ENCODE measurements around the gene UAP1L1. TPM values are rescaled to one million over a fixed set of nuclear protein-coding genes. Genes with fewer than 3 reads are reported as not detected.

The UAP1L1 gene
- total RNA-seq, 2 experiments from 2014 or later: 20.2 to 21.9 TPM

- Mint-ChIP-seq H3K9me3 (peaks cover 4% of the 10 kb centered on the region), H3K27me3 (no peaks in the 10 kb centered on the region), H3K4me3 (no peak overlapping the region), H3K36me3 (ENCODE audit: low read depth) (peaks cover 28% of the 10 kb centered on the region), H3K27ac (no peak overlapping the region), H3K4me1 (peaks cover 17% of the 10 kb centered on the region)
- ChIA-PET POLR2A (interaction anchor here (1.5 kb wide), 1 partner anchor 28 kb away, joined by 4 read pairs; the partner anchor contains the start of gene SAPCD2), CTCF (no interaction called here)
- no peak for DNase-seq
Observed at GRCh38 chr9:137099231-137099630, 21.9 kb downstream of the UAP1L1 start.

- Mint-ChIP-seq H3K9me3 (peaks cover 4% of the 10 kb centered on the region), H3K27ac (no peak overlapping the region), H3K27me3 (no peaks in the 10 kb centered on the region), H3K36me3 (ENCODE audit: low read depth) (peaks cover 13% of the 10 kb centered on the region), H3K4me1 (no peaks in the 10 kb centered on the region), H3K4me3 (no peak overlapping the region)
- DNase-seq: no peak
- ChIA-PET CTCF (no interaction called here), POLR2A (no interaction called here)
Observed at GRCh38 chr9:137103206-137103999, 26.1 kb downstream of the UAP1L1 start.

- POLR2A ChIA-PET: interaction anchor here (1.4 to 2.3 kb wide), 3 partner anchors 9 to 20 kb away, joined by 3 to 8 read pairs (median 7); partner anchors contain the start of gene MAN1B1
Observed at GRCh38 chr9:137105814-137106661, 28.7 kb downstream of the UAP1L1 start.

GRCh38 chr9:137106662-137107250 is 29.4 kb downstream of the UAP1L1 start:
- no peak overlapping the region for H3K4me3 Mint-ChIP-seq
- H3K4me1 Mint-ChIP-seq: no peaks in the 10 kb centered on the region
- H3K9me3 Mint-ChIP-seq: no peaks in the 10 kb centered on the region
- H3K27ac Mint-ChIP-seq: no peak overlapping the region
- H3K36me3 Mint-ChIP-seq (ENCODE audit: low read depth): peaks cover 15% of the 10 kb centered on the region
- no peak for DNase-seq
- H3K27me3 Mint-ChIP-seq: no peaks in the 10 kb centered on the region
- ChIA-PET POLR2A (interaction anchor here (2.0 to 2.3 kb wide), 2 partner anchors 11 to 21 kb away, joined by 7 to 8 read pairs; partner anchors contain the start of gene MAN1B1), CTCF (interaction anchor here (0.9 to 2.5 kb wide), 2 partner anchors 11 to 37 kb away, joined by 3 to 8 read pairs; partner anchors contain the start of gene SAPCD2)

More at GRCh38 chr9:137105814-137106661, 28.7 kb downstream of the UAP1L1 start:
- peaks cover 13% of the 10 kb centered on the region for H3K36me3 Mint-ChIP-seq (ENCODE audit: low read depth)
- no peak overlapping the region for H3K4me3 Mint-ChIP-seq
- peaks cover 4% of the 10 kb centered on the region for H3K9me3 Mint-ChIP-seq
- H3K4me1 Mint-ChIP-seq: no peaks in the 10 kb centered on the region
- no peak overlapping the region for H3K27ac Mint-ChIP-seq
- DNase-seq: no peak
- H3K27me3 Mint-ChIP-seq: no peaks in the 10 kb centered on the region
- CTCF ChIA-PET: interaction anchor here (0.9 to 1.3 kb wide), 2 partner anchors 10 to 36 kb away, joined by 3 to 5 read pairs; partner anchors contain the start of gene SAPCD2

- Mint-ChIP-seq H3K36me3 (ENCODE audit: low read depth) (peaks cover 15% of the 10 kb centered on the region), H3K4me1 (no peaks in the 10 kb centered on the region), H3K9me3 (no peaks in the 10 kb centered on the region), H3K27ac (no peak overlapping the region), H3K27me3 (no peaks in the 10 kb centered on the region), H3K4me3 (no peak overlapping the region)
- ChIA-PET CTCF (interaction anchor here (0.9 to 2.5 kb wide), 2 partner anchors 12 to 37 kb away, joined by 3 to 8 read pairs; partner anchors contain the start of gene SAPCD2), POLR2A (interaction anchor here (2.3 kb wide), 1 partner anchor 12 kb away, joined by 8 read pairs; no protein-coding TSS in a partner anchor)
- no peak for DNase-seq
Observed at GRCh38 chr9:137107312-137107921, 30.1 kb downstream of the UAP1L1 start.

GRCh38 chr9:137107982-137108381 is 30.7 kb downstream of the UAP1L1 start:
- no peaks in the 10 kb centered on the region for H3K27me3 Mint-ChIP-seq
- no peak overlapping the region for H3K4me3 Mint-ChIP-seq
- ChIA-PET CTCF (interaction anchor here (2.5 kb wide), 1 partner anchor 12 kb away, joined by 8 read pairs; no protein-coding TSS in a partner anchor), POLR2A (interaction anchor here (2.3 kb wide), 1 partner anchor 12 kb away, joined by 8 read pairs; no protein-coding TSS in a partner anchor)
- H3K4me1 Mint-ChIP-seq: no peaks in the 10 kb centered on the region
- DNase-seq: no peak
- peaks cover 17% of the 10 kb centered on the region for H3K36me3 Mint-ChIP-seq (ENCODE audit: low read depth)
- no peaks in the 10 kb centered on the region for H3K9me3 Mint-ChIP-seq
- H3K27ac Mint-ChIP-seq: no peak overlapping the region

- ChIA-PET CTCF (interaction anchor here (2.5 kb wide), 1 partner anchor 13 kb away, joined by 8 read pairs; no protein-coding TSS in a partner anchor), POLR2A (interaction anchor here (2.1 kb wide), 1 partner anchor 21 kb away, joined by 6 read pairs; no protein-coding TSS in a partner anchor)
- Mint-ChIP-seq H3K4me3 (no peak overlapping the region), H3K27me3 (no peaks in the 10 kb centered on the region), H3K36me3 (ENCODE audit: low read depth) (peaks cover 17% of the 10 kb centered on the region), H3K9me3 (no peaks in the 10 kb centered on the region), H3K4me1 (peaks cover 3% of the 10 kb centered on the region), H3K27ac (no peak overlapping the region)
- DNase-seq: no peak
Observed at GRCh38 chr9:137108608-137109249, 31.4 kb downstream of the UAP1L1 start.

- Mint-ChIP-seq H3K27me3 (no peaks in the 10 kb centered on the region), H3K9me3 (no peaks in the 10 kb centered on the region), H3K27ac (no peak overlapping the region), H3K4me1 (peaks cover 3% of the 10 kb centered on the region), H3K36me3 (ENCODE audit: low read depth) (peaks cover 17% of the 10 kb centered on the region), H3K4me3 (no peak overlapping the region)
- CTCF ChIA-PET: interaction anchor here (2.5 kb wide), 1 partner anchor 14 kb away, joined by 8 read pairs; no protein-coding TSS in a partner anchor
- POLR2A ChIA-PET: interaction anchor here (2.1 kb wide), 1 partner anchor 21 kb away, joined by 6 read pairs; no protein-coding TSS in a partner anchor
- DNase-seq: no peak
Observed at GRCh38 chr9:137109250-137110146, 32.2 kb downstream of the UAP1L1 start.

- H3K36me3 Mint-ChIP-seq (ENCODE audit: low read depth): peaks cover 17% of the 10 kb centered on the region
- no peak overlapping the region for H3K27ac Mint-ChIP-seq
- H3K4me3 Mint-ChIP-seq: no peak overlapping the region
- DNase-seq: no peak
- peaks cover 3% of the 10 kb centered on the region for H3K4me1 Mint-ChIP-seq
- H3K9me3 Mint-ChIP-seq: no peaks in the 10 kb centered on the region
- ChIA-PET CTCF (no interaction called here), POLR2A (interaction anchor here (2.1 to 7.0 kb wide), 2 partner anchors 20 to 131 kb away, joined by 6 to 39 read pairs; partner anchors contain the start of gene TUBB4B)
- no peaks in the 10 kb centered on the region for H3K27me3 Mint-ChIP-seq
Observed at GRCh38 chr9:137110147-137110910, 33.0 kb downstream of the UAP1L1 start.

GRCh38 chr9:137110911-137111787 is 33.8 kb downstream of the UAP1L1 start:
- Mint-ChIP-seq H3K4me1 (peaks cover 3% of the 10 kb centered on the region), H3K27ac (no peak overlapping the region), H3K4me3 (no peak overlapping the region), H3K27me3 (no peaks in the 10 kb centered on the region), H3K9me3 (no peaks in the 10 kb centered on the region), H3K36me3 (ENCODE audit: low read depth) (peaks cover 17% of the 10 kb centered on the region)
- CTCF ChIA-PET: no interaction called here
- POLR2A ChIA-PET: interaction anchor here (3.8 to 7.0 kb wide), 2 partner anchors 15 to 130 kb away, joined by 28 to 39 read pairs; partner anchors contain the start of gene TUBB4B
- no peak for DNase-seq
